Natural killer cell (primary cell): ENCODE measurements around the gene PKNOX1. TPM values are rescaled to one million over a fixed set of nuclear protein-coding genes. Genes with fewer than 3 reads are reported as not detected.
"Not testable (repeated sequence)": the region's sequence is repeated elsewhere in the genome, so short reads cannot be mapped to it uniquely, and the experiment has no call there.

Experiments used
- ATAC-seq, 3 donors: fragments of 150-1000 bp in 2 of 3; fragments of 200-7000 bp in 1 of 3; cut with Tn5 transposase; 1 replicate in 1 of 3; 2 replicates in 2 of 3; pipeline ENCODE4 v1.10.0; 2021; ENCODE audit warnings: mild to moderate bottlenecking in 2 of 3, moderate library complexity in 2 of 3
- DNase-seq, 2 donors: peaks; one replicate each; pipeline versions ENCODE4 v3.0.0 to v3.0.0-alpha.2; 2013 to 2021; ENCODE audit warnings: mixed read lengths in 1 of 2
- H3K27ac ChIP-seq: one replicate; pipeline ENCODE4 v1.5.1; 2013; ENCODE audit warnings: mild to moderate bottlenecking, low read length
- H3K27me3 ChIP-seq: one replicate; pipeline ENCODE4 v1.6.1; 2013; ENCODE audit warnings: low read length; ENCODE audit not compliant: control insufficient read depth, insufficient read depth
- H3K36me3 ChIP-seq: one replicate; pipeline ENCODE4 v1.6.1; 2013; ENCODE audit warnings: low read length; ENCODE audit not compliant: control insufficient read depth, insufficient read depth
- H3K4me1 ChIP-seq: one replicate; pipeline ENCODE4 v1.6.1; 2013; ENCODE audit warnings: low read length; ENCODE audit not compliant: control insufficient read depth, insufficient read depth
- H3K4me3 ChIP-seq: one replicate; pipeline ENCODE4 v1.5.1; 2013; ENCODE audit warnings: low read length
- H3K9me3 ChIP-seq: one replicate; pipeline ENCODE4 v1.6.1; 2013; ENCODE audit warnings: low read length; ENCODE audit not compliant: control insufficient read depth, insufficient read depth
- H3K27ac Mint-ChIP-seq, 2 donors: one replicate each; pipeline ENCODE4 v1.8.0; 2022; ENCODE audit warnings: mild to moderate bottlenecking in 2 of 2, mixed read lengths in 2 of 2, moderate library complexity in 1 of 2
- H3K27me3 Mint-ChIP-seq, 2 donors: one replicate each; pipeline ENCODE4 v1.8.0; 2022; ENCODE audit warnings: low read depth in 2 of 2, mixed read lengths in 2 of 2
- H3K36me3 Mint-ChIP-seq: one replicate; pipeline ENCODE4 v1.8.0; 2022; ENCODE audit warnings: mixed read lengths
- H3K4me1 Mint-ChIP-seq, 2 donors: one replicate each; pipeline ENCODE4 v1.8.0; 2022; ENCODE audit warnings: mixed read lengths in 2 of 2
- H3K4me3 Mint-ChIP-seq: one replicate; pipeline ENCODE4 v1.8.0; 2022; ENCODE audit warnings: mild to moderate bottlenecking, moderate library complexity, mixed read lengths
- H3K9me3 Mint-ChIP-seq, 2 donors: one replicate each; pipeline ENCODE4 v1.8.0; 2022; ENCODE audit warnings: mixed read lengths in 2 of 2
- WGBS: methylation state at CpG from one replicate; pipeline ENCODE4 v1.1.7; 2013; ENCODE audit warnings: missing lambda C conversion rate; ENCODE audit not compliant: insufficient coverage; 5-methylcytosine and 5-hydroxymethylcytosine counted together
- intact Hi-C: fragments of 100-400 bp; cut with micrococcal nuclease; formaldehyde crosslinking; loops from one replicate; pipeline ENCODE4 v1.14.2; 2022
- total RNA-seq, 4 donors: library from RNA; stranded (reverse); fragments of 120-200 nt in 1 of 4; gene quantifications; one replicate each; pipeline versions ENCODE4 v1.2.3 to v1.2.4, GENCODE V29; 2013 to 2022
- TF ChIP-seq, protein P1 (sequence below): fragments of 200-600 bp; IDR thresholded peaks from one replicate; pipeline ENCODE4 v1.8.0; 2022; ENCODE audit warnings: antibody characterized with exemption

Gene PKNOX1
- total RNA-seq, 3 donors from 2014 or later (not counting 1 experiment from before 2014, with no cell fraction given), result 19.1 to 25.5 (median 21.5) TPM

DNA sequence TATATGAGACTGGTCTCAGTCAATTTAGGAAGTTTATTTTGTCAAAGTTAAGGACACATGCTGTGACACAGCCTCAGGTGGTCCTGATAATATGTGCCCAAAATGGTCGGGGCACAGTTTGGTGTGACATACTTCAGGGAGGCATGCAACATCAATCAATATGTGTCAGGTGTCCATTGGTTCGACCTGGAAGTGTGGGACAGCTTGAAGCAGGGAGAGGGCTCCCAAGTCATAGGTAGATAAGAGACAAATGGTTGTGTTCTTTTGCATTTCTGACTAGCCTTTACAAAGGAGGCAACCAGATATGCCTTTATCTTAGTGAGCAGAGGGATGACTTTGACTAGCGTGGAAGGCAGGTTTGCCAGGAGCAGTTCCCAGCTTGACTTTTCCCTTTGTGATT lies 44.4 kb upstream of the PKNOX1 start:
- Mint-ChIP-seq H3K4me1 (no peaks in the 10 kb centered on the region), H3K27me3 (no peaks in the 10 kb centered on the region), H3K4me3 (no peak overlapping the region), H3K9me3 (no peaks in the 10 kb centered on the region), H3K36me3 (no peaks in the 10 kb centered on the region), H3K27ac (no peak overlapping the region)
- ATAC-seq (no peak), DNase-seq (no peak)
- H3K27ac ChIP-seq, result no peak overlapping the region
- 86% methylated on average over 3 of the region's 3 CpGs for WGBS
- H3K9me3 ChIP-seq, result no peaks in the 10 kb centered on the region
- TF ChIP-seq, protein P1, sequence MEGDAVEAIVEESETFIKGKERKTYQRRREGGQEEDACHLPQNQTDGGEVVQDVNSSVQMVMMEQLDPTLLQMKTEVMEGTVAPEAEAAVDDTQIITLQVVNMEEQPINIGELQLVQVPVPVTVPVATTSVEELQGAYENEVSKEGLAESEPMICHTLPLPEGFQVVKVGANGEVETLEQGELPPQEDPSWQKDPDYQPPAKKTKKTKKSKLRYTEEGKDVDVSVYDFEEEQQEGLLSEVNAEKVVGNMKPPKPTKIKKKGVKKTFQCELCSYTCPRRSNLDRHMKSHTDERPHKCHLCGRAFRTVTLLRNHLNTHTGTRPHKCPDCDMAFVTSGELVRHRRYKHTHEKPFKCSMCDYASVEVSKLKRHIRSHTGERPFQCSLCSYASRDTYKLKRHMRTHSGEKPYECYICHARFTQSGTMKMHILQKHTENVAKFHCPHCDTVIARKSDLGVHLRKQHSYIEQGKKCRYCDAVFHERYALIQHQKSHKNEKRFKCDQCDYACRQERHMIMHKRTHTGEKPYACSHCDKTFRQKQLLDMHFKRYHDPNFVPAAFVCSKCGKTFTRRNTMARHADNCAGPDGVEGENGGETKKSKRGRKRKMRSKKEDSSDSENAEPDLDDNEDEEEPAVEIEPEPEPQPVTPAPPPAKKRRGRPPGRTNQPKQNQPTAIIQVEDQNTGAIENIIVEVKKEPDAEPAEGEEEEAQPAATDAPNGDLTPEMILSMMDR, result no peak
- H3K4me3 ChIP-seq, result no peak overlapping the region
- H3K4me1 ChIP-seq, result no peaks in the 10 kb centered on the region
- H3K27me3 ChIP-seq, result no peaks in the 10 kb centered on the region
- intact Hi-C loops, result no loop called here
- H3K36me3 ChIP-seq, result no peaks in the 10 kb centered on the region

DNA sequence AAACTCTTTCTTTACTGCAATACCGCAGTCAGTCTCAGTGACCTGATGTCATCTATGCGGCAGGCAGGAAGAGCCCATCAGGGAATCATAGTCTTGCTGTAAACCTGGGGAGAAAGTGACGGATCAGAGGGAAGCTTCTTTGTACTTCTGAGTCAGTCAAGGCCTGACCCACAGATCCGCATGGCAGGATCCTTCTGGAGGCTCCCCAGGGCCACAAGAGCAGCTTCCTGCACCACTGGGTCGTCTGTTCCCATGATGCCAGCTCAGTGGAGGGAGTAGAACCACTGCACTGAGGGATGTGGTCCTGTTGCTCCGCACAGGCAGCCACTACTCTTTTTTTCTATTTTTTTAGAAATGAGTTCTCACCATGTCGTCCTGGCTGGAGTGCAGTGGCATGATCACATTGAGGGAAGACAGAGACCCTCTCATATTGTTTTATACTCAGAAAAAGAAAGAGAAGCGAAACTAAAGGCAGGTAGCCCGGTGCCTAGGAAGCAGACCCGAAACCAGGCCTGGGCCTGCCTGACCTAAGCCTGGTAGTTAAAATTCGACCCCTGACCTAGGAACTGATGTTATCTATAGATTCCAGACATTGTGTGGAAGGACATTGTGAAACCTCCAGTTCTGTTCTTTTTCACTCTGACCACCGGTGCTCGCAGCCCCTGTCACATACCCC lies 42.7 kb upstream of the PKNOX1 start:
- DNase-seq, result no peak
- H3K27me3 Mint-ChIP-seq, result no peaks in the 10 kb centered on the region
- Histone ChIP-seq H3K4me1 (no peaks in the 10 kb centered on the region), H3K4me3 (no peak overlapping the region), H3K9me3 (no peaks in the 10 kb centered on the region), H3K36me3 (no peaks in the 10 kb centered on the region), H3K27me3 (no peaks in the 10 kb centered on the region), H3K27ac (no peak overlapping the region)
- 92% methylated on average over 10 of the region's 13 CpGs for WGBS
- H3K36me3 Mint-ChIP-seq, result no peaks in the 10 kb centered on the region
- ATAC-seq, result no peak
- H3K27ac Mint-ChIP-seq, result no peak overlapping the region
- no peaks in the 10 kb centered on the region for H3K4me1 Mint-ChIP-seq
- intact Hi-C loops, result no loop called here
- TF ChIP-seq, protein P1, result no peak
- H3K9me3 Mint-ChIP-seq, result no peaks in the 10 kb centered on the region
- H3K4me3 Mint-ChIP-seq, result no peak overlapping the region

- H3K27me3 ChIP-seq, intact Hi-C loops, H3K27ac Mint-ChIP-seq, H3K27me3 Mint-ChIP-seq, H3K9me3 ChIP-seq, H3K27ac ChIP-seq, DNase-seq, H3K4me3 ChIP-seq, ATAC-seq, H3K36me3 Mint-ChIP-seq, H3K36me3 ChIP-seq, H3K4me1 Mint-ChIP-seq, H3K4me1 ChIP-seq, H3K4me3 Mint-ChIP-seq, H3K9me3 Mint-ChIP-seq: not testable (repeated sequence)
- 98% methylated on average over 14 of the region's 16 CpGs for WGBS
Observed at GRCh38 chr21:42932378-42933136, 41.8 kb upstream of the PKNOX1 start.

GRCh38 chr21:42933137-42933970 lies 41.0 kb upstream of the PKNOX1 start:
- H3K27me3 ChIP-seq, H3K27me3 Mint-ChIP-seq, intact Hi-C loops, ATAC-seq, H3K4me3 ChIP-seq, H3K4me1 ChIP-seq, H3K27ac Mint-ChIP-seq, H3K9me3 ChIP-seq, H3K36me3 ChIP-seq, H3K4me3 Mint-ChIP-seq, H3K27ac ChIP-seq, H3K9me3 Mint-ChIP-seq, H3K4me1 Mint-ChIP-seq, DNase-seq, H3K36me3 Mint-ChIP-seq: not testable (repeated sequence)
- 92% methylated on average over 4 of the region's 9 CpGs for WGBS

DNA sequence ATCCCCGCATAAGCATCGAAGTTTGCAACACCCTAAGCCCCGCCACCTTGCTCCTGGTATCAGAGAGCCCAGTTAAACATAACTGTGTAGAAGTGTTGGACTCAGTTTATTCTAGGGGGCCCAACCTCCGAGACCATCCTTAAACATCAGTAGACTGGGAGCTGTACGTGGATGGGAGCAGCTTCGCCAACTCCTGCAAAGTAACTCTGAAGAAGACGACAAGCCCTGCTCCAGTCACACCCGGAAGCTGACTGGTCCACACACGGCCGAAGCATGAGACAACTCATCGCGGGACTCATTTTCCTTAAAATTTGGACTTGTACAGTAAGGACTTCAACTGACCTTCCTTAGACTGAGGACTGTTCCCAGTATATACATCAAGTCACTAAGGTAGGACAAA lies 40.4 kb upstream of the PKNOX1 start:
- WGBS, result 85% methylated on average over 12 of the region's 12 CpGs
- H3K36me3 ChIP-seq, H3K4me3 ChIP-seq, H3K4me1 ChIP-seq, intact Hi-C loops, H3K9me3 ChIP-seq, ATAC-seq, H3K36me3 Mint-ChIP-seq, DNase-seq, H3K9me3 Mint-ChIP-seq, H3K4me1 Mint-ChIP-seq, H3K27ac ChIP-seq, H3K27me3 ChIP-seq, H3K4me3 Mint-ChIP-seq, H3K27ac Mint-ChIP-seq, H3K27me3 Mint-ChIP-seq: not testable (repeated sequence)

DNA sequence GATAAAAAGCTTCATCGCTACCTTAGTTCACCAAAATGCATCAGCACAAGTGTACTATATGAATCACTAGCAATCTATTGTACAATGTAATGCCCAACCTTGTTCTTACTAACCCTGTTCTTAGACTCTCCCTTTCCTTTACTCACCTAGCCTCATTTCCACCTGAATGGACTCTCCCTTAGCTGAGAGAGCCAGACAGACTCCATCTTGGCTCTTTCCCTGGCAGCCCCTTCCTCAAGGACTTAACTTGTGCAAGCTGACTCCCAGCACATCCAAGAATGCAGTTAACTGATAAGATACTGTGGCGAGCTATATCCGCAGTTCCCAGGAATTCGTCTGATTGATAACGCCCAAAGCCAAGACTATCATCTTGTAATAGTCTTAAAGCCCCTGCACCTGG lies 38.0 kb upstream of the PKNOX1 start:
- intact Hi-C loops, result not testable (repeated sequence)
- WGBS, result 100% methylated on average over 1 of the region's 5 CpGs

More for the DNA sequence above, 38.0 kb upstream of the PKNOX1 start:
- H3K4me3 ChIP-seq, H3K27me3 ChIP-seq, H3K27ac Mint-ChIP-seq, H3K9me3 ChIP-seq, DNase-seq, H3K27ac ChIP-seq, H3K9me3 Mint-ChIP-seq, H3K4me1 Mint-ChIP-seq, H3K4me3 Mint-ChIP-seq, H3K36me3 ChIP-seq, ATAC-seq, H3K4me1 ChIP-seq, H3K27me3 Mint-ChIP-seq, H3K36me3 Mint-ChIP-seq: not testable (repeated sequence)
